ENCODE results near the gene CAPS.

The CAPS gene

DNA sequence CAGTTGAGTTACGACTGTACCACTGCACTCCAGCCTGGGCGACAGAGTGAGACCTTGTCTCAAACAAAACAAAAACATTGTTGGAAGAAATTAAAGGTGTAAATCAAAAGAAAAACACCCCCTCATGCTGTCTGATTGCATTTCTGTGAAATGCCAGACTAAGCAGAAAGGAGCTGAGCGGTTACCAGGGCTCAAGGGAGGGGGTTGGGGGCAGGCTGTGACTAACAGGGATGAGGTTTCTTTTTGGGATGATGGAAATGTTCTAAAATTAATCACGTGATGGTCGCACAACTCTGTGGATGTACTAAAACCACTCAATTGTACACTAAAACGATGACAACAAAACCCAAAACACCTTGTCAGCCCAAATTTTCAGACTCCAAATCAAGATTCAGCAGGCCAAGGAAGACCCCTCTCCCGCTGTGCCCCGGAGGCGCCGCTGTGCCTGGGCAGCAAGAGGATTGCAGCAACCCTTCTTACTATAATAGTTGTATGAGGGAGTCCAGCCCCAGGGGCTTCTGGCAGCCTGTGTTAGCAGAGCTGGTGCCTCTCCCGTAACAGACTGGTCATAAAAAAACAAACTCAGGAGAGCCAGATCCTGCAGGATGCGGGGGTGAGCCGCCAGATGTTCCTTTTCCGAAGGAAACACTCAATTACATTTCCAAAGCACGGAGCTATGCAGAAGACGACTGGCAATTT lies 20.9 kb downstream of the CAPS start:
- DNase-seq (ENCODE audit: low spot score) = no peak

DNA sequence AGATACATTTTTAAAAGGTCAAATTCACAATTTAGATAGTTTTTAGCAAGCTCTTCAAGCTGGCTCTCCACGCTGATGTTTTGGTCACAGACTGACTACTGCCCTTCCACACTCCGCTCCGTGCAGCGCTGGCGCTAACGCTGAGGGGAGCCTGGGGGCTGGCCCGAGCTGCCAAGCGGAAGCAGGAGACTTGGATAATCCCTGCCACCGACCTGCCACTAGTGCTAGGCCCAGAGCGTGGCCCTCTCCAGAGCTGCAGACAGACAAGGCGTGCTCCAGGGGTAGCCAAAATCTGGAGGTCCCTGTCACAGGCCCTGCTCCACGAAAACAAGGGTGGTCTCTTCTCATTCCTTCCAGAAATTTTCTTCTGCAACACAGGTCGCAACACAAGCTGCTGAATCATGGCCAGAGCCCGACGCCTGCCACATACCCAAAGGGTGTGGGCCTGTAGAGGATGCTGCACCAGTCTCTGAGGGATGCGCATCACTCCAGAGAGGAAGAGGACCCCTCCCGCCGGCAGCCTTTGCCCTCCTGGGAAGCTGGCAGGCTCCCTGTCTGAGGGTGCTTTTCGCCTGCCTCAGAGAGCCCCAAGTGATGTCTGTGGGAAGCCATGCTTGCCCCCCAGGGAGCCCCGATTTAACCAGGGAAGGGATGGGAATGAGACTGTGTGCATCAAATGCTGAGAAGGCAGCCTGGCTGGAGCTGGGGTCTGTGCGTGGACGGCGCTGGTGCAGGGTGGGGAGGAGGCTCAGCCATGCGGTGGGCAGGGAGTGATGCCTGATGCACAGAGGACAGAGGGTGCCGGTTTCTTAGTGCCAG lies 21.6 kb downstream of the CAPS start:
- DNase-seq (ENCODE audit: low spot score) = no peak

GRCh38 chr19:5936292-5936592 lies 22.2 kb downstream of the CAPS start:
- DNase-seq (ENCODE audit: low spot score) = no peak

DNA sequence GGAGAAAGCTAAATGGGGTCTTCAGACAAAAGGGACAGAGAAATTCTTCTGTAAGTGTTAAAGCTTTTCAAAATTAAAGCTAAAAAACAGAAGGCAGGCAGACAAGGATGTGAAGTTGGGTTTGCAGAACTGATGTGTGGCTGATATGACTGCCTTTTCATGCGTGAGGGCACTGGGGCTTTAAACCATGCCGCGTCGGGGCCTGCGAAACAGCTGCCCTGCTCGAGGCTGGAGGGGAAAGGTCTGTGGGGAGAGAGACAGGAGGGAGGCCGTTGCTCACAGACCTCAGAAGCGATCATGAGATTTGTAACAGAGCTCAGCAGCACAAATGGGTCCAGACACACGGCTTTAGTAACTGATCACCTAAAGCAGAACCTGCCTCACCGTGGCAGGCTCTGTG lies 23.5 kb downstream of the CAPS start:
- DNase-seq (ENCODE audit: low spot score) = no peak

- no peak for DNase-seq (ENCODE audit: low spot score)
Measured at GRCh38 chr19:5940260-5941208, 26.5 kb downstream of the CAPS start.

DNA sequence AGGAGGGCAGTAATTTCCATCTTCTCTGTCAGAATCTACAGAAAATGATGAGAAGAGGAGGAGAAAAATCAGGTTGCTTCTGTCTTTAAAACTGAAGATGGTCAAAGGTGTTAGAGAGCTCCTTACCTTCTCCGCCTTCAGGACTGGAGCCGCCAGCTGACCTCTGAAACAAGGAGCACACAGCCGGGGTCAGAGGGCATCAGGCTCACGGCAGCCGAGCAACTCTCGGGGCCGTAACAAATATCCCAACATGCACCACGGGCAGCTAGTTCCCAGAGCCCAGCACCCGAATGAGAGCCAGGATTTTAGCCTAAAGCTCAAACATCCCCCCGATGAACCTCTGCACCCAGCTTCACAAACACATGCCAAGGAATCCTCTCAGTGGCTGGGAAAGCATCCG lies 27.6 kb downstream of the CAPS start:
- no peak for DNase-seq (ENCODE audit: low spot score)

GRCh38 chr19:5943045-5943444 lies 29.0 kb downstream of the CAPS start:
- DNase-seq (ENCODE audit: low spot score) = no peak

GRCh38 chr19:5943623-5944022 lies 29.6 kb downstream of the CAPS start:
- no peak for DNase-seq (ENCODE audit: low spot score)

DNA sequence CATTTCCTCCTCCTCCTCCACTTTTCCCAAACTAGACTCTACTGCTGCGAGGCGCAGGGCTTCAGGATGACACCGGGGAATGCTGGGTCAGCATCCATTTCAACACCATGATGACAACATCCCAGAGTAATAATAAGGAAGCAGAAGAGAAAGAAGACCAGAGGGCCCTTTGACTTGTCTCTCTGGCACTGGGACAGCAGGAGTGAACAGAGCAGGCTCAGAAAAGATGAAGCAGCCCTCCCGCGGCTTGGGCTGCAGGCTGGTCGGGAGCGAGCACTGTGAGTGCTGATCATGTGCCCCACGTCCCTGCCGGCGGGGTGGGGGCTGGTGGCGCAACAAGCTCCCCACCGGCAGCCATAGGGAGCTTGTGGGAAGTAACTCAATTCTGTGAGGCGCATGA lies 33.4 kb downstream of the CAPS start:
- DNase-seq (ENCODE audit: low spot score) = no peak

DNA sequence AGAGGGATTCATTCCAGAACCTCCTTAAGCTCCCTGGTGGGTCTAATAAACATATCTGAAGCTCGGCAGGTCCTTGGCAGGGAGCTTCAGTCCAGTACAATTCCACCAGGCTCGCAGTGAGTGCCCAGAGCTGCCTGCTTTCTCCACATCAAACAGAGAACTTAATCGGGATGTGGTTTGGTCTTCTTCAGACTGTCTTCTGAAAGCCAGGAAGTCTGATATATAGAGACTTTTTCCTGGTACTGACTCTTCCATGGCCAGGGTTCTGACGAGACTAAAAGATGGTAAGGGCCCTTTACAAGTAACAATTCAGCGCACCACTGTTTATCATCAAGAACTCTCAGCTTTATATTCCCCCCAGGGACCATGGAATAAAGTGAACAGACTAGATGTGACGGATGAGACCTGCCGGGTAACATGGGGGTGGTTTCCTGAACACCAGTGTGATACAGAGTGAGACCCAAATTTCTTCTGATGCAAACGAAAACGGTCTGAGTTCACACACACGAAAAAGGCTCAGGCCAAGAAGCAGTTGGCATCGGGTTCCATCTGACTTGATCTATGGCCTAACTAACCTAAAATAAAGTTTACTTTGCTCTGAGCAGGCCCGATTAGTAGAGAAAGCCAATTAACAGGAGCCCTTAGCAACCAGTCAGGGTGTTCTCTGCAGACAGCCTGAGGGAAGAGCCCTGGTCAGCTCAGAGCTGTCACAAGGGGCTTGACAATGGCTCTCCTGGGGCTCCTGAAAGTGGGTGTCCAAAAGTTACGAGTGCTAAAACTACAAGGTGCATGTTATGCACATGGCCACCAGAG lies 34.9 kb downstream of the CAPS start:
- no peak for DNase-seq (ENCODE audit: low spot score)

GRCh38 chr19:5949792-5950305 lies 35.8 kb downstream of the CAPS start:
- peak; percentile 71 for DNase-seq (ENCODE audit: low spot score)

GRCh38 chr19:5950741-5951140 lies 36.7 kb downstream of the CAPS start:
- DNase-seq (ENCODE audit: low spot score) = no peak

DNA sequence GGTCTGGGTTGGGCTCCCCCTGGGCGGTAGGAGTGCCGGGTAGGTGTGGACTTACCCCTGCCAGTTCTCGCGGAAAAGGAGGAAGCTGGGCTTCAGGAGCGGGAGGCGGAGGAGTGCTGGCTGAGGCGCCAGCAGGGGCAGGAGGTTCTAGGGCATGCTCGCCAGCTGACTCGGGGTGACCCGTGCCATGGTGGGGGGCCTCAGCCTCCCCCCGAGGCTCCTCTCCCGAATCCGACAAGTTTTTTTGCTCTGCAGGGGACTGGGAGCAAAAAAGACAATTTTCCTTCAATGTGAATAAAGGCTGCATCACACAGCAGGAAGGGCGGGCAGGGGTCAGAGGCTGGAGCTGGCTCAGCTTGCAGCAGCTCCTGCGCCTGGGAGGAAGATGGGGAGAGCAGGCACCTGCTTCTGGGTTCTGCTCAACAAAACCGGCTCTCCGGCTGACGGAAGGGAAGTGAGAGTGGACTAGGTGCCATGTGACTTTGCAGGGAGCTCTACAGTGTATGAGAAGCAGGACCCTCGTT lies 37.3 kb downstream of the CAPS start:
- DNase-seq (ENCODE audit: low spot score) = peak; percentile 75

- DNase-seq (ENCODE audit: low spot score) = no peak
Measured at GRCh38 chr19:5952193-5953029, 38.4 kb downstream of the CAPS start.

DNA sequence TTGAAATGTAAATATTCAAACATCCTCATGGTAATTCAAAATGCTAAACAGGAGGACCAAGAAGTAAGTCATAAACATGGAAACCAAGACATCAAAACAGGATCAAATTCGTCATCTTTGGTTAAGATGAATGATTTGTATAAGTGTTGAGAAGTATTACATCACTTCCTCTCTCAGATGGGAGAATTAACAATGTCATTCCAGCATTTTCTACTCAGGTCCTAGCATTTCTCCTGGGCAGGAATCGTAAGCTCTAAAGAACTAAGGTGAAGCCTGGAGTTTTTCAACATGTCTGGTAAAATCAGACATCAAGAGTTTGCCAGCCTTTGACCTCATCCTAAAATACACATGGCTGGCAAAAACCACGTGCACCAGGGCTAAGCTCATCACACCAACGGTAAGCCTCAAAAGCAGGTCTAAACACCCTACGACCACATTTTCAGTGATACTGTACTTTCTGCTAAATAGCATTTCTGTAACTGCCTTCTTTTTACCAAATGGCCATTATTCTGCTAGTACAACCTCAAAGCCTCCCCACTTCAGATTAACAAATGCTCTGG lies 39.1 kb downstream of the CAPS start:
- DNase-seq (ENCODE audit: low spot score) = no peak

GRCh38 chr19:5953680-5954213 lies 39.7 kb downstream of the CAPS start:
- DNase-seq (ENCODE audit: low spot score) = no peak

- DNase-seq (ENCODE audit: low spot score) = no peak
Measured at GRCh38 chr19:5954293-5954692, 40.2 kb downstream of the CAPS start.

DNA sequence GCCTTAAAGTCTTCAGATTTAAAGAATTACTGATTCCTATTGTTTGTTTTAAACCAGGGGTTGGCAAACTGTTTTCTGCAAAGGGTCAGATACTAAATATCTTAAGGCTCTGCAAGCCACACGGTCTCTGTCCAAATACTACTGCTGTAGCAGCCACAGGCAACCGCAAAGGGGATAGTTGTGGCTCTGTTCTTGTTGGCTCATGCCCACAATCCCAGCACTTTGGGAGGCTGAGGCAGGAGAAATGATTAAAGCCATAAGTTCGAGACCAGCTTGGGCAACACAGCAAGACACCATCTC lies 41.5 kb downstream of the CAPS start:
- no peak for DNase-seq (ENCODE audit: low spot score)

GRCh38 chr19:5956323-5956722 lies 42.3 kb downstream of the CAPS start:
- no peak for DNase-seq (ENCODE audit: low spot score)

DNA sequence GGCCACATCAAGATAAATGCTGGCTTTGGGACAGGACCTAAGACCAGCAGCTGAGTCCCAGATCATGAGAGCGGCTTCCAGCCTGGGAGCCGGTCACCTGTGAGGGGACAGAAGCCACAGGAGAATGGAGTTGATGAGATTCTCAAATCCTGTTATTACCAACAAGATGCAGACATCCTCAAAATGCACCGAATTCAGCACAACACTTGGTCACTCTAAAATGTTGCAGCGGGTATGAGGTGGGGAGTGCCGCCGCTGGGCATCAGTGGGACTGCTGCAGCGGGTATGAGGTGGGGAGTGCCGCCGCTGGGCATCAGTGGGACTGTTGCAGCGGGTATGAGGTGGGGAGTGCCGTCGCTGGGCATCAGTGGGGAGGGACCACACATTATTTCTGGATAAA lies 42.7 kb downstream of the CAPS start:
- DNase-seq (ENCODE audit: low spot score) = no peak

Data from NAMALWA (cell line).